Spleen (tissue), 11 donors: ENCODE results near the gene ABCC1. TPM values are rescaled to one million over a fixed set of nuclear protein-coding genes. Genes with fewer than 3 reads are reported as not detected.
A peak's percentile ranks its signal among the peaks of the same experiment; 100 is the strongest.

ENCODE experiments used
- DNase-seq: peaks from one replicate; pipeline ENCODE4 v3.0.0-alpha.2; 2020
- H3K27ac ChIP-seq, 8 donors: fragments of 200-600 bp; sonication (generic) in 7 of 8; 1 replicate in 4 of 8; 2 replicates in 4 of 8; pipeline versions ENCODE4 v1.5.0 to v1.8.0; 2016 to 2021; ENCODE audit warnings: inconsistent platforms in 4 of 8, mild to moderate bottlenecking in 4 of 8, moderate library complexity in 1 of 8
- H3K27me3 ChIP-seq, 7 donors: fragments of 200-600 bp; sonication (generic) in 6 of 7; replicated peaks in 1 of 7; 1 replicate in 4 of 7; 2 replicates in 3 of 7; pipeline versions ENCODE4 v1.5.0 to v1.8.0; 2016 to 2021; ENCODE audit warnings: inconsistent platforms in 3 of 7, mild to moderate bottlenecking in 1 of 7
- H3K36me3 ChIP-seq, 6 donors: fragments of 200-600 bp; sonication (generic) in 5 of 6; 1 replicate in 4 of 6; 2 replicates in 2 of 6; pipeline versions ENCODE4 v1.5.0 to v1.8.0; 2016 to 2021; ENCODE audit warnings: inconsistent platforms in 2 of 6
- H3K4me1 ChIP-seq, 6 donors: fragments of 200-600 bp; sonication (generic) in 5 of 6; 1 replicate in 3 of 6; 2 replicates in 3 of 6; pipeline versions ENCODE4 v1.5.0 to v1.8.0; 2016 to 2021; ENCODE audit warnings: inconsistent platforms in 3 of 6
- H3K4me3 ChIP-seq, 8 donors: fragments of 200-600 bp; sonication (generic) in 7 of 8; 1 replicate in 4 of 8; 2 replicates in 4 of 8; pipeline versions ENCODE4 v1.5.0 to v1.8.0; 2016 to 2021; ENCODE audit warnings: inconsistent platforms in 4 of 8, mild to moderate bottlenecking in 4 of 8, moderate library complexity in 2 of 8
- H3K9me3 ChIP-seq, 8 donors: fragments of 200-600 bp; sonication (generic) in 7 of 8; 1 replicate in 4 of 8; 2 replicates in 4 of 8; pipeline versions ENCODE4 v1.5.0 to v1.8.0; 2016 to 2021; ENCODE audit warnings: inconsistent platforms in 4 of 8
- CTCF ChIP-seq, 11 experiments: fragments of 200-600 bp in 7 of 11; fragments of 450-650 bp in 4 of 11; sonication (generic) in 4 of 11; IDR thresholded peaks in 8 of 11; conservative IDR thresholded peaks in 3 of 11; 1 replicate in 7 of 11; 2 replicates in 4 of 11; pipeline versions ENCODE4 v1.4.0 to v1.8.0; 2016 to 2021; ENCODE audit warnings: antibody characterized with exemption in 11 of 11, inconsistent platforms in 4 of 11, mild to moderate bottlenecking in 1 of 11
- POLR2A ChIP-seq, 3 donors: fragments of 450-650 bp; IDR thresholded peaks; one replicate each; pipeline ENCODE4 v1.5.1; 2017; ENCODE audit warnings: antibody characterized with exemption in 3 of 3, mild to moderate bottlenecking in 1 of 3
- POLR2AphosphoS5 ChIP-seq, 3 donors: sonication (generic); formaldehyde crosslinking; IDR thresholded peaks; one replicate each; pipeline ENCODE4 v1.5.1; 2017; ENCODE audit warnings: antibody characterized with exemption in 3 of 3
- WGBS, 5 donors: extraction: QIAGEN DNeasy Blood & Tissue Kit in 3 of 5; methylation state at CpG; one replicate each; pipeline versions ENCODE4 v1.1.5 to v1.1.7; 2013 to 2018; 5-methylcytosine and 5-hydroxymethylcytosine counted together
- intact Hi-C: fragments of 100-400 bp; cut with DNase I; formaldehyde crosslinking; loops from one replicate; pipeline ENCODE4 v1.15.0; 2023; ENCODE audit warnings: low total_unique reads
- polyA plus RNA-seq, 3 donors: library from polyadenylated mRNA; stranded (reverse); fragments of 200-250 nt; gene quantifications; one replicate each; pipeline ENCODE4 v1.2.1, GENCODE V29; 2013
- total RNA-seq, 7 donors: library from RNA; depleted of rRNA in 3 of 7; stranded (reverse); fragments of >200 nt in 3 of 7; fragmentation: NEBNext Ultra II Directional in 4 of 7; extraction: Animal tissue kit (Norgen Biotek cat#: 25700) in 4 of 7; gene quantifications; one replicate each; pipeline versions ENCODE4 v1.1.0 to v1.2.1, GENCODE V29; 2016 to 2021
- donor health status: healthy with polysubstance abuse.
- donor health status: DM: no; HTN: no; CAD: no; lungs with moderate emphysema.
- donor health status: DM: no; HTN: no; CAD: no.
- donor health status: Bipolar disorder and iron deficiency.
- donor health status: healthy.
- donor health status: DM: no; HTN: no; CAD: no.
- donor health status: DM: yes; HTN: yes; CAD: no.

Gene ABCC1
- total and polyA plus RNA-seq, 10 donors = 7.8 to 65.7 (median 52.5) TPM

GRCh38 chr16:16014329-16015224 is 65.2 kb downstream of the ABCC1 start:
- intact Hi-C loops = no loop called here
- no peak for DNase-seq
- 64 to 79% (median 75%) methylated on average over 14 of the region's 14 CpGs for WGBS, 5 donors

GRCh38 chr16:16015849-16016248 is 66.4 kb downstream of the ABCC1 start:
- H3K4me3 ChIP-seq = no peak overlapping the region
- no peaks in the 10 kb centered on the region for H3K27me3 ChIP-seq
- H3K4me1 ChIP-seq = peaks cover 0 to 7% (median under 1%) of the 10 kb centered on the region in 6 donors
- no peak overlapping the region for H3K27ac ChIP-seq
- TF ChIP-seq POLR2A (IDR thresholded peaks at IDR 0.05) = no peak
- TF ChIP-seq POLR2AphosphoS5 (IDR thresholded peaks at IDR 0.05) = no peak
- no peak for TF ChIP-seq CTCF (IDR thresholded peaks at IDR 0.05 in 8 of 11, conservative IDR thresholded peaks at IDR 0.05 in 3 of 11)
- H3K36me3 ChIP-seq = peaks cover 3 to 100% (median 67%) of the 10 kb centered on the region in 6 donors
- no peaks in the 10 kb centered on the region for H3K9me3 ChIP-seq
- 67 to 85% (median 83%) methylated on average over 8 of the region's 8 CpGs for WGBS, 5 donors
- intact Hi-C loops = no loop called here
- DNase-seq = no peak

More at GRCh38 chr16:16014329-16015224, 65.2 kb downstream of the ABCC1 start:
- Histone ChIP-seq H3K27me3 (no peaks in the 10 kb centered on the region), H3K27ac (no peak overlapping the region), H3K36me3 (peaks cover 0 to 100% (median 71%) of the 10 kb centered on the region in 6 donors), H3K4me3 (no peak overlapping the region), H3K9me3 (no peaks in the 10 kb centered on the region), H3K4me1 (peaks cover 0 to 5% (median 0%) of the 10 kb centered on the region in 6 donors)
- TF ChIP-seq CTCF (IDR thresholded peaks at IDR 0.05 in 8 of 11, conservative IDR thresholded peaks at IDR 0.05 in 3 of 11) (no peak), POLR2AphosphoS5 (IDR thresholded peaks at IDR 0.05) (peak in 1 of 3 donors; percentile 13)

- Histone ChIP-seq H3K4me1 (peaks cover 0 to 13% (median 4%) of the 10 kb centered on the region in 6 donors), H3K27ac (no peak overlapping the region), H3K9me3 (no peaks in the 10 kb centered on the region), H3K4me3 (no peak overlapping the region), H3K27me3 (no peaks in the 10 kb centered on the region), H3K36me3 (peaks cover 3 to 100% (median 65%) of the 10 kb centered on the region in 6 donors)
- TF ChIP-seq CTCF (IDR thresholded peaks at IDR 0.05 in 8 of 11, conservative IDR thresholded peaks at IDR 0.05 in 3 of 11) = no peak
- TF ChIP-seq POLR2A (IDR thresholded peaks at IDR 0.05) = no peak
- no peak for TF ChIP-seq POLR2AphosphoS5 (IDR thresholded peaks at IDR 0.05)
- intact Hi-C loops = no loop called here
- 92 to 96% (median 95%) methylated on average over 11 of the region's 11 CpGs for WGBS, 5 donors
- DNase-seq = no peak
These were observed 67.1 kb downstream of the ABCC1 start for GRCh38 chr16:16016388-16016964.

GRCh38 chr16:16017812-16018211 is 68.4 kb downstream of the ABCC1 start:
- H3K4me3 ChIP-seq = no peak overlapping the region
- DNase-seq = no peak
- peaks cover 3 to 100% (median 54%) of the 10 kb centered on the region in 6 donors for H3K36me3 ChIP-seq
- H3K9me3 ChIP-seq = no peaks in the 10 kb centered on the region
- H3K27me3 ChIP-seq = no peaks in the 10 kb centered on the region
- 94 to 99% (median 97%) methylated on average over 3 of the region's 3 CpGs for WGBS, 5 donors
- no peak overlapping the region for H3K27ac ChIP-seq
- intact Hi-C loops = no loop called here
- H3K4me1 ChIP-seq = peaks cover 0 to 26% (median 15%) of the 10 kb centered on the region in 6 donors
- TF ChIP-seq CTCF (IDR thresholded peaks at IDR 0.05 in 8 of 11, conservative IDR thresholded peaks at IDR 0.05 in 3 of 11) (no peak), POLR2A (IDR thresholded peaks at IDR 0.05) (no peak), POLR2AphosphoS5 (IDR thresholded peaks at IDR 0.05) (no peak)
